Hepatocyte (in vitro differentiated cells): ENCODE measurements around the gene MACO1.
"Not testable (repeated sequence)": the region's sequence is repeated elsewhere in the genome, so short reads cannot be mapped to it uniquely, and the experiment has no call there.

ENCODE experiments used
- CTCF ChIP-seq: fragments of 200-600 bp; sonication (generic); IDR thresholded peaks from 2 replicates; pipeline ENCODE4 v1.5.1; 2016; ENCODE audit warnings: antibody characterized with exemption, mild to moderate bottlenecking; ENCODE audit not compliant: poor library complexity
- EZH2 ChIP-seq: fragments of 200-600 bp; sonication (generic); IDR thresholded peaks from 2 replicates; pipeline ENCODE4 v1.6.1; 2016; ENCODE audit warnings: antibody characterized with exemption, mild to moderate bottlenecking, borderline replicate concordance

- TF ChIP-seq EZH2, CTCF: not testable (repeated sequence)
Observed at GRCh38 chr1:25398079-25398478, 32.6 kb upstream of the MACO1 start.
